NK-92 treated with Interleukin-12 subunit alpha and Interleukin-12 subunit beta, amount 100 ng/mL, for 24 hours (cell line): ENCODE measurements around the gene WDR88.
A peak's percentile ranks its signal among the peaks of the same experiment; 100 is the strongest.
"Not testable (repeated sequence)": the region's sequence is repeated elsewhere in the genome, so short reads cannot be mapped to it uniquely, and the experiment has no call there.

ENCODE experiments used
- DNase-seq: peaks from one replicate; lab custom pipeline; 2025; lab: John Stamatoyannopoulos, UW

WDR88 gene

DNA sequence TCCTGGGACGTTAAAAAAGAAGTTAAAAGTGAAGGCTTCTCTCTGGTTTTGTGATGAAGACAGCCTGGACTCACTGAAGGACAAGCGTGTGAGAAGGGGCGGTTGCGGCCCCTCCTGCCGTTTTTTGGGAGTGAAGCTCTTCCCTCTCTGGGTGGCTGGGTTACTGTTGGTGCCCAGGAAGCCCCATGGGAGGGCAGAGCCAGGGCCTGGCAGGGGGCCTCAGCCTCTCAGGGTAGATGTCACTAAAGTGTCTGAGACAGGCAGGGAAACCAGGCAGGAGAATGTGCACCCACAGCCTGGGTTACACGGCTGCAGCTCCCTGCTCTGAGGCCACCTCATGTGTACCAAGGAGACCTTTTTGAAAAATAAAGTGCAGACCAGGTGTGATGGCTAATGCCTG lies 1.5 kb upstream of the WDR88 start:
- no peak for DNase-seq

DNA sequence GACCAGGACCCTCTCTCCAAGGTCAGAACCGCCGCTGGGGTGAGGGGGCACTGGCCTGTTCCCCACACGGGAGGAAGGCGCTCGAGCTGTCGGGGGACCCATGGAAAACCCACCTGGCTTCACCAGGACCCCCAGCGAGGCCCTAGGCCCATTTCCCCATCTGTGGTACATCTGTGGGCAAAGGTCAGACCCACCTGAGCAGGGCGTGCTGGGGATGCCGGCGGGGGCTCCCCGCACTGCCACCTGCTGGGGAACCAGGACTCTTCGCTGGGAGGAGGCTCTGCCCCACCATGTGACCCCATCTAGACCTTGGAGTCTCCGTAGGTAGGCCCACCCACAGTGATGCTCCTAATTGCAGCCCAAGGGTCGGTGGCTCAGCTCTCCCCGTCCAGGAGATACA lies 511 bp downstream of the WDR88 start:
- DNase-seq: no peak

DNA sequence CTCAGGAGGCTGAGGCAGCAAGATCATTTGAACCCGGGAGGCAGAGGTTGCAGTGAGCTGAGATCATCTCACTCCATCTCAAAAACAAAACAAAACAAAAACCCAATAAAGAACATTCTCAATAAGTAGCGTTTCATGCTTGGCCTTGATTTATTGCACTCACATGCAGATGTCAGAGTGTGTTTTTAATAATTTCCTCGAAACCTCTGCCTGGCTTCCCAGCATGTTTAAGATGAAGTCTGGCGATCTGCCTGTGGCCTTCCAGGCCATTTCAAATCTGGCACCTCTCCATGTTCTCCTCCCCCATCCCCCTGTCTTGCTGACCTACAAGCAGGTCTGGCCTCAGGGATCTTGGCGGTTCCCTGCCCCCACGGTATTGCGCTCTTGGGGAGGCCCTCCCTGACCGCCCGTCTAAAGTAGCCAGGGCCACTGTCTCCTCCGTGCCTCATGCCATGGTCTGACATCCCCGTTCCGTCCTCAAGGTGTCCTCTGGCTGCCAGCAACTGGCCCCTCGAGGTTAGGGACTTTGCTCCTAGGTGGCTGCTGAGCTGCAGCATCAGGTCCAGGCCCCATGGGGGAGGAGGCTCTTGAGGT lies 1.6 kb downstream of the WDR88 start:
- DNase-seq: no peak

DNA sequence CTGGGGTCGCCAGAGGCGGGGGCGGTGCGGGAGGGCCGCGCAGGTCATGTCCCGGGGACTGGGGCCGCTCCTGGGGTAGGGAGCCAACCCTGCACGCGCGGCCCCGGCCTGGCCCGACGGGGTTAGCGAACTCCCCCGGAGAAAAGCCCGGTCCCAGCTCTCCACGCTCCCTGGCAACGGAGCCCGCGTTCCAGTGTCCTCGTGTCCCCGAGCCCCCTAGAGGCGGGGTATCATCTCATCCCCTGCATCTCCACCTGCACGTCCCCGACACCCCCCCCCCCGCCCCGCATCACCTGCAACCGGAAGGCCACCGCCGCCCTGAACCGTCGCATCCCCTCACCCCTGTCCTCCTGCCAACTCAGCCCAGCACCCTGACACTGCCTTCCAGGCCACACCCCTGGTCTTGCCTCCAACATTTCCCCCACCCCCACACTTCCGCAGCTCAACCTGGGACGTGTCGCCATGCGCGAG lies 2.7 kb downstream of the WDR88 start:
- no peak for DNase-seq

DNA sequence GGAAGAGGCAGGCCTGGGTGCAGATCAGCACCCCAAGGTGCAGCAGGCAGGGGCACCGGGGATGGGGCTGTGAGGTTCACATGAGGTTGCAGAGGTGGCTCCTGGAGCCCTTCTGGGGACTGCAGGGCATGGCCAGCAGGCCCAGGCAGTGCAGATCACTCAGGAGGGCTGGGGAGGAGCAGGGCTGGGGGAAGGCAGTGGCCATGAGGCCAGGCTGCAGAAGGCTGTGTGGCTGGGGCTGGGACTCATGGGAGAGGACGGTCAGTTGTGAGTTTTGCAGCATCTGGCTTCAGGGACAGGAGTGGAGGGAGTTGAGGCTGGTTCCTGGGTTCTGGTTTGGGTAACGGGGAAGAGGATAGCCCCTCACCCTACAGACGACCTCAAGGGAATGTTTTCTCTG lies 7.3 kb downstream of the WDR88 start:
- DNase-seq: no peak

DNA sequence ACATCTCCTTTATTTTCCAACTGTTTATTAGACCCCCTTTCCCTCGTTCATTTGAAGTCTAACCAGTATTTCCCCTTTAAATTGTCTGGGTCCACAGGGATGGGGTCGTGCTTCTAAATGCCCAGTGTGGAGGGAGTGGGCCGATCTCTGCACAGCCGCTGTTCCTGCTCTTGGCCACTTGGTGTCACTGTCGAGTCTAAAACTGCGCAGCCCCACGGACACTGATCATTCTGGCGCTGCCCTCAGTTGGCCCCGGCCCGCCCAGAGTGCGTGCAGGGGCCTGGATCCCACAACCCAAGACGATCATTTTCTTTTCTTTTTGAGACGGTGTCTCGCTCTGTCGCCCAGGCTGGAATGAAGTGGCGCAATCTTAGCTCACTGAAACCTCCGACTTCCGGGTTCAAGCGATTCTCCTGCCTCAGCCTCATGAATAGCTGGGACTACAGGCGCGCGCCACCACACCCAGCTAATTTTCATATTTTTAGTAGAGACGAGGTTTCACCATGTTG lies 12.0 kb downstream of the WDR88 start:
- peak; percentile 32 for DNase-seq

DNA sequence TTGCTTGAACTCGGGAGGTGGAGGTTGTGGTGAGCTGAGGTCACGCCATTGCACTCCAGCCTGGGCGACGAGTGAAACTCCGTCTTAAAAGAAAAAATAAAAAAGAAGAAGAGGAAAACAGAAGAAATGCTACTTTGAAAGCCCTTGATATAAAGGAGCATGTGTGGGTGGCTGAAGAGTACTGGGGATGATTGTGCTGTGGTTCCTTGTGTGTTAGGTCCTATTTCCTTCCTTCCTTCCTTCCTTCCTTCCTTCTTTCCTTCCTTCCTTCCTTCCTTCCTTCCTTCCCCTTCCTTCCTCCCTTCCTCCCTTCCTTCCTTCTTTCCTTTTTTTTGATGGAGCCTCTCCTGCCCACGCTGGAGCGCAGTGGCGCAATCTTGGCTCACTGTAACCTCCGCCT lies 14.3 kb downstream of the WDR88 start:
- no peak for DNase-seq

DNA sequence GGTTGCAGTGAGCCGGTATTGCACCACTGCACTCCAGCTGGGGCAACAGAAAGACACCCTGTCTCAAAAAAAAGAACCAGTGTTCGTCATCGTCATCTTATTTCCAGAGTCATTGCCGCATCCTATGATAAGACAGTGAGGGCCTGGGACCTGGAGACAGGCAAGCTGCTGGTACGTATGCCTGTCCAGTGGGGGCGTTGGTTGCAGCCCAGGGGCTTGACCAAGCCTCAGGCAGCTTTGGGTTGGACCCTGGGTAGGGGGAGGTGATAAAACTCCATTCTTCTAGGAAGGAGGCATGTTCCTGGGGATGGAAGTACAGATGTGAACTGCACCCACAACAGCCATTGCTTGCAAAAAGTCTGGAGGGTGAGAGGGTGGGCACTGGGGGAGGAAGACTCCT lies 15.6 kb downstream of the WDR88 start:
- DNase-seq: no peak

DNA sequence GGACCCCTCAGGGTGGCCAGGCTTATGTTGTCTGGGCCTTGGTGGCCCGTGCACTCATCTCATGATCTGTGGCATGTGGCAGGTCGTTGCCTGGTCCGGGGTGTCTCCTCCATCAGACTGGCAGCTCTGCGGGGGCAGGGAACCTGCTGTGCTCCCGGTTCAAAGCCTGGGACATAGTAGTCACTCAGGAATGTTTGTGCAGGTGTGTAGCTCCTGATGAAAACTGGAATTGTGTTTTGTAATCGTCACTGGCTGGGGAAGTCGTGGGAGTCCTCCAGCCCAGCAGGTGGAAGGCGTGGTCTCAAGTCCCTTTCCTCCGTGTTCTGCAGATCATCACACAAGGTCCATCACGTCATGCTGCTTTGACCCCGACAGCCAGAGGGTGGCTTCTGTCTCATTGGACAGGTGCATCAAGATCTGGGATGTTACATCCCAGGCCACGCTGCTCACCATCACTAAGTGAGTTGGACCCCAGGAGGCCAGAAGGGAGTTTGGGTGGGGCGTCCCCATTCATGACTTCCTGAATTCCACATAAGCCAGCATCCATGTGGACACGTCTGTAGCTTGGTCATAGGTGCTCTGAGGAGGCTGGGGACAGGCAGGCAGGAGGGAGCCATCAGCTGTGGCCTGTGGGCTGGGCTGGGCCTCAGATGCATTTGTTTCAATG lies 19.1 kb downstream of the WDR88 start:
- DNase-seq: no peak

DNA sequence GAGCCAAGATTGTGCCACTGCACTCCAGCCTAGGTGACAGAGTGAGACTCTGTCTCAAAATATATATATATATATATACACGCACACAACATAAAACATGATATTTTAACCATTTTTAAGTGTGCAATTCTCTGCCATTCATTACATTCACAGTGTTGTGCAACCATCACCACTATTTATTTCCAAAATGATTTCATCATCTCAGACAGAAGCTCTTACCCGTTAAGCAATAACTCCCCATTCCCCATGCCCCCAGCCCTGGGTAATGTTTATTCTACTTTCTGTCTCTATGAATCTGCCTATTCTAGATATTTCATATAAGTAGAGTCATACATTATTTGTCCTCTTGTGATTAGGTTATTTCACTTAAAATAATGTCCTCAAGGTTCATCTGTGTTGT lies 20.3 kb downstream of the WDR88 start:
- DNase-seq: no peak

DNA sequence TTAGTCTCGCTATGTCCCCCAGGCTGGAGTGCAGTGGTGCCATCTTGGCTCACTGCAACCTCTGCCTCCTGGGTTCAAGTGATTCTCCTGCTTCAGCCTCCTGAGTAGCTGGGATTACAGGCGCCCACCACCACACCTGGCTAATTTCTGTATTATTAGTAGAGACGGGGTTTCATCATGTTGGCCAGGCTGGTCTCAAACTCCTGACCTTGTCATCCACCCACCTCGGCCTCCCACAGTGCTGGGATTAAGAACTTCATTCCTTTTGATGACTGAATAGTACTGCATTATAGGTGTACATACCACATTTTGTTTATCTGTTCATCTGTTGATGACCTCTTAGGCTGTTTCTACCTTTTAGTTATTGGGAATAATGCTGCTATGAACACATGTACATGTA lies 20.7 kb downstream of the WDR88 start:
- DNase-seq: not testable (repeated sequence)

DNA sequence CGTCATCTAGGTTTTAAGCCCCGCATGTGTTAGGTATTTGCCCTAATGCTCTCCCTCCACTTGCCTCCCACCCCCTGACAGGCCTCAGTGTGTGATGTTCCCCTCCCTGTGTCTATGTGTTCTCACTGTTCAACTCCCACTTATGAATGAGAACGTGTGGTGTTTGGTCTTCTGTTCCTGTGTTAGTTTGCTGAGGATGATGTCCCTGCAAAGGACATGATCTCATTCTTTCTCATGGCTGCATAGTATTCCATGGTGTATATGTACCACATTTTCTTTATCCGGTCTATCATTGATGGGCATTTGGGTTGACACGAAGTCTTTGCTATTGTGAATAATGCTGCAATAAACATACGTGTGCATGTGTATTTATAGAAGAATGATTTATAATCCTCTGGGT lies 22.4 kb downstream of the WDR88 start:
- DNase-seq: not testable (repeated sequence)

DNA sequence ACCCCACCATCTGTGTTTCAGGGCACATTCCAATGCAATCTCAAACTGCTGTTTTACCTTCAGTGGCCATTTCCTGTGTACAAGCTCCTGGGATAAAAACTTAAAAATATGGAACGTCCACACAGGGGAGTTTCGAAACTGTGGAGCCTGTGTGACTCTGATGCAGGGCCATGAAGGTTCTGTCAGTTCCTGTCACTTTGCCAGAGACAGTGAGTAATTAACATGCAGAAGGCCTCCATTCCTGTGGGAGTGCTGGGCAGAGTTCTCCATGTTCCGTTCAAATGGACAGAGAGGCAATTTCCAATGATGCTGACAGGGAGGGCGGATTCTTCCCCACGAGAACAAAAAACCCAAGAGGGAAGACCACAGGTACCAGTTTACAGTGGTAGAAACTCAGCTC lies 24.4 kb downstream of the WDR88 start:
- DNase-seq: no peak

DNA sequence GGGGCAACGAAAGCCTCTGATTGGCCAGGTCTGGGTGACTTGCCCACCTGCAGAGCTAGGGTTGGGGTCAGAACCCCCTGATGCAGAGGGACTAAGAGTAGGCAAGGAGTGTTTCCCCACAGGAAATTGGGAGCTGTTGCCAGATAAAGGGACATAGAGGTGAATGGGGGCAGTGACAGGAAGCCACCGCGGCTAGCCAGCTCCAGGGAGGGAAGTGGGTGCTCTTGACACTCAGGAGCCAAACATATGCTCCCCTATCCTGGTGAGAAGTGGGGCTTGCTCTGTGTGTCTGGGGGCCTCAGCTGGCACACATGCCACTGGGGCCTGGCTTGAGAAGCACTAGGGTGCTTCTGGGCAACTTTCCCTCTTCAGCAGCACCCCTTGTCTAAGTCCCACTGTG lies 26.0 kb downstream of the WDR88 start:
- DNase-seq: no peak

DNA sequence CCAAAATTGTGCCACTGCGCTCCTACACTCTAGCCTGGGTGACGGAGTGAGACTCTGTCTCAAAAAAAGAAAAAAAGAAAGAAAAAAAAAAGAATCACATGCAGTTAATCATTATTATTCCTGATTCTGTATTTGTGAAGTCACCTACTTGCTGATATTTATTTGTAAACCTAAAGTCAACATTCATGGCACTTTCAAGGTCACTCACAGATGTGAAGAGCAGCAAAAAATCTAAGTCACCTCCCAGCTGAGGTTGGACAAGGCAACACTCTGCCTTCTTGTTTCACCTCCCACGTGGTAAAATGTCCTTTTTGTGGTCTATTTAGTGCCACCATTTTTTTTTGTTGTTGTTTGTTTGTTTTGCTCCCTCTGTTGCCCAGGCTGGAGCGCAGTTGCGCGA lies 26.5 kb downstream of the WDR88 start:
- no peak for DNase-seq

DNA sequence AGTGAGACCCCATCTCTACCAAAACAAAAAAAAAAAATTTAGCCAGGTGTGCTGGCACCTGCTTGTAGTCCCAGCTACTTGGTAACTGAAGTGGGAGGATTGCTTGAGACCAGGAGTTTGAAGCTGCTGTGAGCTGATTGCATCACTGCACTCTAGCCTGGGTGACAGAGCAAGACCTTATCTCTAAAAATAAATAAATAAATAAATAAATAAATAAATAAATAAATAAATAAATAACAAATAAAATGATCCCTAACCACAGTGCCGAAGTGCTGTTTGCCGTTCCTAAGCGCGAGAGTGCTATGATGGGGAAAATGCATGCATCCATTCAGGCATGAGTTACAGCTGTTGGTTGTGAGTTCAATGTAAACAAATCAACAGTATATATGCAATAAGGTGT lies 27.2 kb downstream of the WDR88 start:
- no peak for DNase-seq

DNA sequence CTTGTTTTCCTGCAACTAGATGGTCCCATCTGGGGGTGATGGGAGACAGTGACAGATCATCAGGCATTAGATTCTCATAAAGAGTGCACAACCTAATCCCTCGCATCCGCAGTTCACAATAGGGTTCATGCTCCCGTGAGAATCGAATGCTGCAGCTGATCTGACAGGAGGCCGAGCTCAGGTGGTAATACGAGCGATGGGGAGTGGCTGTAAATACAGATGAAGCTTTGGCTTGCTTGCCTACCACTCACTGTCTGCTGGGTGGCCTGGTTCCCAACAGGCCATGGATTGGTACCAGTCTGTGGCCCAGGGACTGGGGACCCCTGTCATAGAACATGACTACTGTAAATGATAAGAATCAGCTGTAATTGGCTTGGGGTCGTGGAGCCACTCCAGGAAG lies 28.0 kb downstream of the WDR88 start:
- no peak for DNase-seq

DNA sequence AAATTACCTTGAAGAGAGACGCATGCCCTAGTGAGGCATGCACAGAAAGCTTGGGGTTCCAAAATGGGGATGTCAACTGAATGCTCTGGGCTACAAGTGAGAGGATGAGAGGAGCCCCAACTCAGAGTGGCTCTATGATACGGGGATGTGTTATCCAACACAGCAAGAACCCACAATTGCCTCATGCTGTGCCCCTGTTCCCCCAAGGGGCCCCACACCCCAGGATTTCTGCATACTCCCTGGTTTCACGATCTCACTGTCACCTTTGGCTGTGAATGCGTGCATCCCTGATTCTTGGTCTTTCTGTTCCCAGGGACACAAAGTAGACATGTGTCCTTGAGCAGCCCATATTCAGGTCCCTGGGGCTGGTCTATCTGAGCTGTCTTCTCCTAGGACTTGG lies 29.3 kb downstream of the WDR88 start:
- no peak for DNase-seq

DNA sequence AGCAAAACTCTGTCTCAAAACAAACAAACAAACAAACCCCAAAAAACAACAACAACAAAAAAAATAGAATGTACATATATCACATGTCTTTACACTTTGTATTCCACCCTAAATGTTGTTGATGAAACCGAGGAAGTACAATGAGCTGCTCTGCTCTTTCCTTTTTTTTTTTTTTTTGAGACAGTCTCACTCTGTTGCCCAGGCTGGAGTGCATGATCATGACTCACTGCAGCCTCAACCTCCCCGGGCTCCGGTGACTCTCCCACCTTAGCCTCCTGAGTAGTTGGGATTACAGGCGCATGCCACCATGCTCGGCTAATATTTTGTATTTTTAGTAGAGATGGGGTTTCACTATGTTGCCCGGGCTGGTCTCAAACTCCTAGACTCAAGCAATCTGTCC lies 31.6 kb downstream of the WDR88 start:
- no peak for DNase-seq

DNA sequence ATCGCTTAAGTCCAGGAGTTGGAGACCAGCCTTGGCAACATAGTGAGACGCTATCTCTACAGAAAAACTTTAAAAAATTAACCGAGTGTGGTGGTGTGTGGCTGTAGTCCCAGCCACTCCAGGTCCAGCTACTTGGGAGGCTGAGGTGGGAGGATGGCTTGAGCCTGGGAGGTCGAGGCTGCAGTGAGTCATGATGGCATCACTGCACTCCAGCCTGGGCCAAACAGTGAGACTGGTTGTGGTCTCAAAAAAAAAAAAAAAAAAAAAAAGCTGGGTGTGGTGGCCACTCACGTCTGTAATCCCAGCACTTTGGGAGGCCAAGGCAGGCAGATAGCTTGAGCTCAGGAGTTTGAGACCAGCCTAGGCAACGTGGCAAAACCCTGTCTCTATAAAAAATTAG lies 34.1 kb downstream of the WDR88 start:
- DNase-seq: not testable (repeated sequence)

DNA sequence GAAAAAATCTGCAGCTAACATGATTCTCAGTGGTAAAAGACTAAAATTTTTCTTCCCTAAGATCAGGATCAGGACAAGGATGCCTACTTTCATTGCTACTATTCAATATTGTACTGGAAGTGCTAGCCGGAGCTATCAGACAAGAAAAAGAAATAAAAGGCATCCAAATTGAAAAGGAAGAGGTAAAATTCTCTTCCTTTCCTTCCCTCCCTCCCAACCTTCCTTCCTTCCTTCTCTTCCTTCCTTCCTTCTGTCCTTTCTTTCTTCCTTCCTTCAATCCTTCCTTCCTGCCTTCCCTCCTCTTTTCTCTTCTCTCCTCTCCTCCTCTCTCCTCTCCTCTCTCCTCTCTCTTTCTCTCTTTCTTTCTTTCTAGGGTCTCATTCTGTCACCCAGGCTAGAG lies 35.5 kb downstream of the WDR88 start:
- no peak for DNase-seq

DNA sequence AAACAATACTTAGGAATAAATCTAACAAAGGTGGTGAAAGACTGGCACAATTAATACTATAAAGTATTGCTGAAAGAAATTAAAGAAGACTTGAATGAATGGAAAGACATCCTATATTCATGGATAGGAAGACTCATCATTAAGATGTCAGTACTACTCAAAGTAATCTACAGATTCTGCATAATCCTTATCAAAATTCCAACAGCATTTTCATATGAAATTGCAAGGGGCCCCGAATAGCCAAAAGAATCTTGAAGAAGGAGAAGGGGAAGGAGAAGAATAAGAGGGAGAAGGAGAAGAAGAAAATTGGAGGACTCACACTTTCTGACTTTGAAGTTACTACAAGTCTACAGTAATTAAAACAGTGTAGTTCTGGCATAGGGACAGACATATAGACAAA lies 36.6 kb downstream of the WDR88 start:
- no peak for DNase-seq

DNA sequence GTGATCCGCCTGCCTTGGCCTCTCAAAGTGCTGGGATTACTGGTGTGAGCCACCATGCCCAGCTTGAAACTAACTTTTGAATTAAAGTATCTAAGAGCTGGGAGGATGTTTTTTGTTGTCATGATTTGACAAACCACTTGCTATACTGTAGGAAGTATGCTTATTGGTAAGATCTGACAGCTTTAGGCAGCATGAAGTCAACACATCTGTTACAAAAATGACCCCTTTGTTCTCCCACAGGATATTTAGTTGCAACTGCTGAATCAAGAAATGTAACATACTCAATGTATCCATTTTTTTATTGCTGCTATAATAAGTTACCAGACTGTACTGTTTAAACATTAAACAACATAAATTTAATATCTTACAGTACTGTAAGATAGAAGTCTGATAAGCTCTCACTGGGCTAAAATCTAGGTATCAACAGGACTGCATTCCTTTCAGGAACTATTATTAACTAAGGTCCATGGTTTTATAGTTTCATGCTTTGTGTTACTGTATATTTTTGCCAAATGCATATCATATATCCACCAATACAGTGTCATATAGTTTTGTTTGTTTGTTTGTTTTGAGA lies 39.4 kb downstream of the WDR88 start:
- DNase-seq: no peak

DNA sequence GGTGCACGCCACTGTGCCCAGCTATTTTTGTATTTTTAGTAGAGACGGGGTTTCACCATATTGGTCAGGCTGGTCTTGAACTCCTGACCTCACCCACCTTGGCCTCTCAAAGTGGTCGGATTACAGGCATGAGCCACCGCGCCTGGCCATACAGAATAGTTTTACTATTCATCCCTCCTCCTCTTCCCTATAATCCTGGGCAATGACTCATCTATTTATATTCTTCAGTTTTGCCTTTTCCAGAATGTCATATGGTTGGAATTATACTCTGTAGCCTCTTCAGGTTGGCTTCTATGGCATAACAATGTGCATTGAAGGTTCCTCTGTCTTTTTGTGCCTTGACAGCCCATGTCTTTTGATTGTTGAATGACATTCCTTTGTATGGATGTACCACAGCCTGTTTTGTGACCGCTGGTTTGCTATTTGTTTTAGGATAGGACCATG lies 40.0 kb downstream of the WDR88 start:
- DNase-seq: no peak
